Measurements from ENCODE around the gene CPLX4.

The CPLX4 gene

DNA sequence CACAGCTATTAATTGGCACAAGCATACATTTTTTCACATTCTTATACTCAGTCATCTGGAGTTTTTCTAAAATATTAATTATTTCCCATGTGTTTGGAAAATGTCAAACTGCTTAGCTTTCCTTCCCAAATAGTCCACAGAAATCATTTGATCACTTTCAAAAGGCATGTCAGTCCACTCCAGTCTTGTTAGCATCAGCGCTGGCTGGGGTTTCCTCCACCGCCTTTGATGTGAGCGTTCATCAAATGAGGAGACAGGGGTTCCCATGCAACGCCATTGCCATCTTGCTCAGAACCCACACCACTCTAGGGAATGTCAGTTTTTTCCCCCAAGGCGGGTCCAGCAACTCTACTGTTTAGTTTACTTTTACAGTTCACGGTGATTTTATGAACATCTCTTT lies 32.1 kb downstream of the CPLX4 start:
- DNase-seq (ENCODE audit: low read depth) = no peak
- TF ChIP-seq, protein P1, sequence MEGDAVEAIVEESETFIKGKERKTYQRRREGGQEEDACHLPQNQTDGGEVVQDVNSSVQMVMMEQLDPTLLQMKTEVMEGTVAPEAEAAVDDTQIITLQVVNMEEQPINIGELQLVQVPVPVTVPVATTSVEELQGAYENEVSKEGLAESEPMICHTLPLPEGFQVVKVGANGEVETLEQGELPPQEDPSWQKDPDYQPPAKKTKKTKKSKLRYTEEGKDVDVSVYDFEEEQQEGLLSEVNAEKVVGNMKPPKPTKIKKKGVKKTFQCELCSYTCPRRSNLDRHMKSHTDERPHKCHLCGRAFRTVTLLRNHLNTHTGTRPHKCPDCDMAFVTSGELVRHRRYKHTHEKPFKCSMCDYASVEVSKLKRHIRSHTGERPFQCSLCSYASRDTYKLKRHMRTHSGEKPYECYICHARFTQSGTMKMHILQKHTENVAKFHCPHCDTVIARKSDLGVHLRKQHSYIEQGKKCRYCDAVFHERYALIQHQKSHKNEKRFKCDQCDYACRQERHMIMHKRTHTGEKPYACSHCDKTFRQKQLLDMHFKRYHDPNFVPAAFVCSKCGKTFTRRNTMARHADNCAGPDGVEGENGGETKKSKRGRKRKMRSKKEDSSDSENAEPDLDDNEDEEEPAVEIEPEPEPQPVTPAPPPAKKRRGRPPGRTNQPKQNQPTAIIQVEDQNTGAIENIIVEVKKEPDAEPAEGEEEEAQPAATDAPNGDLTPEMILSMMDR (IDR thresholded peaks at IDR 0.05; ENCODE audit: control insufficient read depth, insufficient read depth, low read depth, low read length, missing control alignments) = no peak
- no peak overlapping the region for H3K4me3 ChIP-seq (ENCODE audit: control insufficient read depth, low read depth, low read length)

- TF ChIP-seq, protein P1 (IDR thresholded peaks at IDR 0.05; ENCODE audit: control insufficient read depth, insufficient read depth, low read depth, low read length, missing control alignments) = no peak
These were observed 36.1 kb downstream of the CPLX4 start for GRCh38 chr18:59282341-59282740.

DNA sequence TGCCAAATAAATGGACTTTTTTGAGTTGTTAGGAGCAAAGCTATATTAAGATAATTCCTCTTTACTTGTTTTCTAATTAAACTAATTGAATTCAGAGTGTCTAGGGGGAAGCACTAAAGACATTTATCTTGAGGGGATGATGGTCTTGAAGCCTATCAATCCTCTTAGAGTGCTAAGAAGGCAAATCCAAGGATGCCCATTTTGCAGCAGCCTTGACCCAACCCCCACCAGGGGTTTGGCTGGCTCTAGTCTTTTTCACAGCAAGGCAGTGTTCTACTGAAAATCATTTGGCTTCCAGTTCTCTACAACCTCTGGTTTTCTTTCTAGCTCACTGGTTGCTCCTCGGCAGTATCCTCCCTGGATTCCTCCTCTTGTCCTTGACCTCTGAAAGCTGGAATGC lies 38.7 kb downstream of the CPLX4 start:
- no peak for DNase-seq (ENCODE audit: low read depth)
- TF ChIP-seq, protein P1 (IDR thresholded peaks at IDR 0.05; ENCODE audit: control insufficient read depth, insufficient read depth, low read depth, low read length, missing control alignments) = no peak
- no peak overlapping the region for H3K4me3 ChIP-seq (ENCODE audit: control insufficient read depth, low read depth, low read length)

More at GRCh38 chr18:59282341-59282740, 36.1 kb downstream of the CPLX4 start:
- DNase-seq (ENCODE audit: low read depth) = no peak
- H3K4me3 ChIP-seq (ENCODE audit: control insufficient read depth, low read depth, low read length) = no peak overlapping the region

- TF ChIP-seq, protein P1 (IDR thresholded peaks at IDR 0.05; ENCODE audit: control insufficient read depth, insufficient read depth, low read depth, low read length, missing control alignments) = no peak
- H3K4me3 ChIP-seq (ENCODE audit: control insufficient read depth, low read depth, low read length) = no peak overlapping the region
- DNase-seq (ENCODE audit: low read depth) = peak; percentile 5
These were observed 39.3 kb downstream of the CPLX4 start for GRCh38 chr18:59279193-59279592.

- TF ChIP-seq, protein P1 (IDR thresholded peaks at IDR 0.05; ENCODE audit: control insufficient read depth, insufficient read depth, low read depth, low read length, missing control alignments) = no peak
- H3K4me3 ChIP-seq (ENCODE audit: control insufficient read depth, low read depth, low read length) = no peak overlapping the region
- DNase-seq (ENCODE audit: low read depth) = no peak
These were observed 39.7 kb downstream of the CPLX4 start for GRCh38 chr18:59278793-59279192.

DNA sequence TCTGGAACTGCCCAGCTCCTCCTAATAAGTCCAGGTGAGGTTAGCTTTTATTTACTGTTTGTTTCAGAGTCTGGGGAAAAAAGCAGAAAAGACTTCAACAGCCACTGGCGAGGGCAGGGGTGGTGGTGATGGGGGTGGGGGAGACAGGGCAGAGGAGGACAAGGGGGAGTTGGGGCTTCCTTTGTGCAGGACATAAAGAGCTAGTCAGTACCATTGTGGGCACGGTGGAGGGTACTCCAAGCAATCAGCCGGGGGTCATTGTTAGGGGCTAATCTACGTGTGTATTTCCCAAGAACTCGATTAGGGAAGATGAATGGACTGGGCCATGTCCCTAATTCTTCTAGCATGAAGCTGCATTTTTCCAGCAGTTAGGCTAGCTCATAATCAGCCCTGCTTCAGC lies 42.4 kb downstream of the CPLX4 start:
- TF ChIP-seq, protein P1 (IDR thresholded peaks at IDR 0.05; ENCODE audit: control insufficient read depth, insufficient read depth, low read depth, low read length, missing control alignments) = no peak
- H3K4me3 ChIP-seq (ENCODE audit: control insufficient read depth, low read depth, low read length) = no peak overlapping the region
- no peak for DNase-seq (ENCODE audit: low read depth)

DNA sequence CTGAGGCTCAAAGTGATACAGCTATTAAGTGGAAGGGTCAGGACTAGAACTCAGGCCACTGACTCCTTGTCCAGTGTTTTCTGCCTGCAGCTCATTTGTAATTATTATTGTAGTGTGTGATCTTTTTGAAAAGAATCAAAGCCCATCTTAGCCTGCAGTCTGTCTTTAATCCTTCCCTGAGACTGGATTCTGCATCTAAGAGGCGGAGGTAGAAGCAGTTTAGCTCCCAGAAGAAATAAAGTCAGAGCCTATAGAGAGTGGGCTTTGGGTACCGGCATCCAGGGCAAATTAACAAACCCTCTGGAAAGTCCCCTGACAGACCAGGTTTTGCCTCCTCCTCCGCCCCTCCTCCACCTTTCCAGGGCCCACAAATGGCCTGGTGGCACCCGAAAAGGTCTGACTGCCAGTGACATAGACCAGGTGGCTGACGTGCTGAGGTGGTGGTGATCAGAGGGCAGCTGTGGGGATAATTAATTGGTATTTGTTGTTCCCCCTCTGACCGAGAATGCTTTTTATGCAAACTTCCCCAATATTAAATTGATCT lies 43.0 kb downstream of the CPLX4 start:
- DNase-seq (ENCODE audit: low read depth) = no peak
- H3K4me3 ChIP-seq (ENCODE audit: control insufficient read depth, low read depth, low read length) = no peak overlapping the region
- TF ChIP-seq, protein P1 (IDR thresholded peaks at IDR 0.05; ENCODE audit: control insufficient read depth, insufficient read depth, low read depth, low read length, missing control alignments) = no peak
